ENCODE measurements around the gene MED20. TPM values are rescaled to one million over a fixed set of nuclear protein-coding genes. Genes with fewer than 3 reads are reported as not detected.

The MED20 gene
- total and polyA plus RNA-seq, 2 of the 4 experiments (the other 2 are of a cell fraction), result 24.8 to 38.2 TPM

- ATAC-seq (ENCODE audit: low read depth) (no peak), DNase-seq (no peak)
- ChIA-PET CTCF (no interaction called here), POLR2A (ENCODE audit: unreplicated experiment) (no interaction called here)
- TF ChIP-seq MAFK (IDR thresholded peaks at IDR 0.05; ENCODE audit: low read depth, low read length), result no peak
- TF ChIP-seq MXI1 (IDR thresholded peaks at IDR 0.05; ENCODE audit: borderline replicate concordance, low read depth, low read length), result no peak
- TF ChIP-seq NFE2L2 (IDR thresholded peaks at IDR 0.05; ENCODE audit: low read depth, low read length), result no peak
- TF ChIP-seq MAZ (IDR thresholded peaks at IDR 0.05; ENCODE audit: borderline replicate concordance, low read depth, low read length), result no peak
- no peak for TF ChIP-seq RAD21 (IDR thresholded peaks at IDR 0.05; ENCODE audit: low read length)
- TF ChIP-seq CHD1 (IDR thresholded peaks at IDR 0.05; ENCODE audit: low read depth, low read length), result no peak
- TF ChIP-seq RCOR1 (IDR thresholded peaks at IDR 0.05; ENCODE audit: insufficient replicate concordance, low read length), result no peak
- no peak for TF ChIP-seq BHLHE40 (IDR thresholded peaks at IDR 0.05; ENCODE audit: low read depth, low read length)
- TF ChIP-seq, protein P1, sequence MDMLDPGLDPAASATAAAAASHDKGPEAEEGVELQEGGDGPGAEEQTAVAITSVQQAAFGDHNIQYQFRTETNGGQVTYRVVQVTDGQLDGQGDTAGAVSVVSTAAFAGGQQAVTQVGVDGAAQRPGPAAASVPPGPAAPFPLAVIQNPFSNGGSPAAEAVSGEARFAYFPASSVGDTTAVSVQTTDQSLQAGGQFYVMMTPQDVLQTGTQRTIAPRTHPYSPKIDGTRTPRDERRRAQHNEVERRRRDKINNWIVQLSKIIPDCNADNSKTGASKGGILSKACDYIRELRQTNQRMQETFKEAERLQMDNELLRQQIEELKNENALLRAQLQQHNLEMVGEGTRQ (IDR thresholded peaks at IDR 0.05; ENCODE audit: low read depth, low read length), result no peak
- TF ChIP-seq, protein P2, sequence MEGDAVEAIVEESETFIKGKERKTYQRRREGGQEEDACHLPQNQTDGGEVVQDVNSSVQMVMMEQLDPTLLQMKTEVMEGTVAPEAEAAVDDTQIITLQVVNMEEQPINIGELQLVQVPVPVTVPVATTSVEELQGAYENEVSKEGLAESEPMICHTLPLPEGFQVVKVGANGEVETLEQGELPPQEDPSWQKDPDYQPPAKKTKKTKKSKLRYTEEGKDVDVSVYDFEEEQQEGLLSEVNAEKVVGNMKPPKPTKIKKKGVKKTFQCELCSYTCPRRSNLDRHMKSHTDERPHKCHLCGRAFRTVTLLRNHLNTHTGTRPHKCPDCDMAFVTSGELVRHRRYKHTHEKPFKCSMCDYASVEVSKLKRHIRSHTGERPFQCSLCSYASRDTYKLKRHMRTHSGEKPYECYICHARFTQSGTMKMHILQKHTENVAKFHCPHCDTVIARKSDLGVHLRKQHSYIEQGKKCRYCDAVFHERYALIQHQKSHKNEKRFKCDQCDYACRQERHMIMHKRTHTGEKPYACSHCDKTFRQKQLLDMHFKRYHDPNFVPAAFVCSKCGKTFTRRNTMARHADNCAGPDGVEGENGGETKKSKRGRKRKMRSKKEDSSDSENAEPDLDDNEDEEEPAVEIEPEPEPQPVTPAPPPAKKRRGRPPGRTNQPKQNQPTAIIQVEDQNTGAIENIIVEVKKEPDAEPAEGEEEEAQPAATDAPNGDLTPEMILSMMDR (conservative IDR thresholded peaks at IDR 0.05; ENCODE audit: low read depth, low read length), result no peak
- no peak for TF ChIP-seq RFX5 (IDR thresholded peaks at IDR 0.05; ENCODE audit: low read depth, low read length)
- no peak for TF ChIP-seq SMC3 (IDR thresholded peaks at IDR 0.05; ENCODE audit: low read depth, low read length)
- no peak for TF ChIP-seq ELK1 (IDR thresholded peaks at IDR 0.05; ENCODE audit: borderline replicate concordance, low read depth, low read length)
- TF ChIP-seq POLR2A (IDR thresholded peaks at IDR 0.05; ENCODE audit: low read depth, low read length), result no peak
- no peak for TF ChIP-seq CEBPB (IDR thresholded peaks at IDR 0.05; ENCODE audit: low read depth, low read length)
- TF ChIP-seq FOS (IDR thresholded peaks at IDR 0.05; ENCODE audit: low read depth, low read length), result no peak
- no peak overlapping the region for H3K4me3 ChIP-seq (ENCODE audit: insufficient read depth, low read depth, low read length)
- no peak overlapping the region for H3K14ac ChIP-seq (replicated peaks; ENCODE audit: low read depth, low read length)
- H3K36me3 ChIP-seq (ENCODE audit: control insufficient read depth, insufficient read depth, low read length), result no peaks in the 10 kb centered on the region
- no TSS peak for BruUV-seq (replicated peaks)
- WGBS, 2 experiments (ENCODE audit: extremely low coverage in 2 of 2, insufficient read length in 1 of 2), result 70 to 100% methylated on average over 3 to 7 of the region's 10 CpGs
- peaks cover 5% of the 10 kb centered on the region; the same call in 1 of the 2 replicates for H3K9me1 ChIP-seq (ENCODE audit: insufficient read depth, low read length)
- H2AFZ ChIP-seq (replicated peaks; ENCODE audit: low read length, poor library complexity), result no peak overlapping the region
- H4K8ac ChIP-seq (ENCODE audit: low read depth in 2 of 2, low read length in 2 of 2), result no peak overlapping the region
- no peaks in the 10 kb centered on the region for H3K9me3 ChIP-seq (ENCODE audit: control insufficient read depth, insufficient read depth, low read length)
- H2AK9ac ChIP-seq (replicated peaks; ENCODE audit: low read depth, low read length, poor library complexity), result no peak overlapping the region
- no peaks in the 10 kb centered on the region for H3K79me1 ChIP-seq (ENCODE audit: low read depth in 1 of 2, low read length in 2 of 2)
- H3K4me2 ChIP-seq (ENCODE audit: low read depth, low read length), result no peak overlapping the region
- H3K23ac ChIP-seq (ENCODE audit: low read depth, low read length), result no peak overlapping the region; the same call in 1 of the 2 replicates
- H2BK20ac ChIP-seq (ENCODE audit: low read depth, low read length), result no peak overlapping the region
- no peak overlapping the region for H2BK5ac ChIP-seq (ENCODE audit: low read depth, low read length, poor library complexity, severe bottlenecking)
- H3K27ac ChIP-seq (ENCODE audit: insufficient read depth, low read length), result no peak overlapping the region
- H3K4ac ChIP-seq (ENCODE audit: low read depth, low read length), result no peak overlapping the region
- H3K4me1 ChIP-seq (ENCODE audit: control insufficient read depth, insufficient read depth, low read length), result no peaks in the 10 kb centered on the region
- dilution Hi-C loops (cut with HindIII; ENCODE audit: low sequenced_read_pairs, unreplicated experiment), result no loop called here
- no peaks in the 10 kb centered on the region; the same call in 1 of the 2 replicates for H3K27me3 ChIP-seq (ENCODE audit: control insufficient read depth, insufficient read depth, low read length)
- in situ Hi-C loops (cut with MboI; ENCODE audit: low sequenced_read_pairs), result no loop called here
- no peak overlapping the region for H3K9ac ChIP-seq (ENCODE audit: low read depth, low read length)
- no peak overlapping the region for H2BK120ac ChIP-seq (ENCODE audit: low read depth, low read length)
- H4K5ac ChIP-seq (ENCODE audit: low read depth, low read length), result no peak overlapping the region
- H4K91ac ChIP-seq (ENCODE audit: insufficient read depth, low read depth, low read length), result no peak overlapping the region
- H3K18ac ChIP-seq (ENCODE audit: low read depth, low read length), result no peak overlapping the region
- no peak overlapping the region for H2AK5ac ChIP-seq (ENCODE audit: low read depth, low read length)
- H2BK15ac ChIP-seq (ENCODE audit: low read depth, low read length), result no peak overlapping the region
- intact Hi-C loops (cut with micrococcal nuclease), result no loop called here
- no peak overlapping the region for H3K56ac ChIP-seq (ENCODE audit: extremely low read depth, insufficient read depth, low read length)
- H4K20me1 ChIP-seq (ENCODE audit: insufficient read depth, low read length), result no peaks in the 10 kb centered on the region
These were observed 26.8 kb upstream of the MED20 start for GRCh38 chr6:41947581-41948220.
